ENCODE data around the gene SPINK2.

SPINK2 gene

DNA sequence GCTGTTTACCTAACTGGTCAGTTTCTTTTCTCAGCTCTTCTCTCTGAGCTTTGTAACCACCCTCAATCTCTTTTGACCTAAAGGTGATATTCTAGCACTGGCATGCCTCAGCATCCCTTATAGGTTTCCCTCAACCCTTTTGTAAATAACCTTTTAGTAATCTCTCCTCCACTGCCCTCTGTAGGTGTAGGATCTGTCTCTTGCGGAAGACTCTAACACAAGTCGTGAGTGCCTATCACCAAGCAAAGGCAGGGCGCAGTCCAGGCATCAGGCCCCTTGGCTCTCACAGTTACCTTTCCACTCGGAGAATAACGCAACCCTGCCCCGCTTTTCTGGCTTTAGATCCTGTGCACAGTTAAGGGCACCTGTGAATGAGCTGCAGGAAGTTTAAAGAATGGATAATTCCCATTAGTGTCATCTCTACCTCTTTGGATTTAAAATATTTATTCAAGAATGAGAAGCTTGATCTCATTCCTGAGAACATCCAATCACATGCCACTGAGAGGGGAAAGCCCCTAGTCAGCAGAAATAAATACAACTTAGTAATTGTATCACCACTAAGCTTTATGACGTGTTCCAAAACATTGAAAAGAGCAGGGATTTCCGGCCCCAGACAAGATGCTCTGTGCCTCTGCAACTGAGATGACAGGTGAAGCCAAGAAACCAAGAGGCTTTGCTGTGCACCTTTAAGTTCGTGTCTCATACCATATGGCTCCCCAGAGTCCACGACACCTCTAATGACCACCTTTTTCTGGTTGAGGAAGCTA lies 58.8 kb downstream of the SPINK2 start:
- no peak overlapping the region for H3K27ac ChIP-seq
- H3K27me3 ChIP-seq = peaks cover 5% of the 10 kb centered on the region
- H3K36me3 ChIP-seq = no peaks in the 10 kb centered on the region
- peaks cover 0 to 28% of the 10 kb centered on the region in 2 experiments for H3K4me1 ChIP-seq (ENCODE audit: control insufficient read depth in 1 of 2, insufficient read depth in 1 of 2, low read depth in 1 of 2, low read length in 1 of 2)
- TF ChIP-seq, protein P1, sequence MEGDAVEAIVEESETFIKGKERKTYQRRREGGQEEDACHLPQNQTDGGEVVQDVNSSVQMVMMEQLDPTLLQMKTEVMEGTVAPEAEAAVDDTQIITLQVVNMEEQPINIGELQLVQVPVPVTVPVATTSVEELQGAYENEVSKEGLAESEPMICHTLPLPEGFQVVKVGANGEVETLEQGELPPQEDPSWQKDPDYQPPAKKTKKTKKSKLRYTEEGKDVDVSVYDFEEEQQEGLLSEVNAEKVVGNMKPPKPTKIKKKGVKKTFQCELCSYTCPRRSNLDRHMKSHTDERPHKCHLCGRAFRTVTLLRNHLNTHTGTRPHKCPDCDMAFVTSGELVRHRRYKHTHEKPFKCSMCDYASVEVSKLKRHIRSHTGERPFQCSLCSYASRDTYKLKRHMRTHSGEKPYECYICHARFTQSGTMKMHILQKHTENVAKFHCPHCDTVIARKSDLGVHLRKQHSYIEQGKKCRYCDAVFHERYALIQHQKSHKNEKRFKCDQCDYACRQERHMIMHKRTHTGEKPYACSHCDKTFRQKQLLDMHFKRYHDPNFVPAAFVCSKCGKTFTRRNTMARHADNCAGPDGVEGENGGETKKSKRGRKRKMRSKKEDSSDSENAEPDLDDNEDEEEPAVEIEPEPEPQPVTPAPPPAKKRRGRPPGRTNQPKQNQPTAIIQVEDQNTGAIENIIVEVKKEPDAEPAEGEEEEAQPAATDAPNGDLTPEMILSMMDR (IDR thresholded peaks at IDR 0.05) = no peak
- no peak overlapping the region for H3K4me3 ChIP-seq (ENCODE audit: low read depth in 1 of 2, low read length in 1 of 2)
- no peaks in the 10 kb centered on the region for H3K9me3 ChIP-seq

DNA sequence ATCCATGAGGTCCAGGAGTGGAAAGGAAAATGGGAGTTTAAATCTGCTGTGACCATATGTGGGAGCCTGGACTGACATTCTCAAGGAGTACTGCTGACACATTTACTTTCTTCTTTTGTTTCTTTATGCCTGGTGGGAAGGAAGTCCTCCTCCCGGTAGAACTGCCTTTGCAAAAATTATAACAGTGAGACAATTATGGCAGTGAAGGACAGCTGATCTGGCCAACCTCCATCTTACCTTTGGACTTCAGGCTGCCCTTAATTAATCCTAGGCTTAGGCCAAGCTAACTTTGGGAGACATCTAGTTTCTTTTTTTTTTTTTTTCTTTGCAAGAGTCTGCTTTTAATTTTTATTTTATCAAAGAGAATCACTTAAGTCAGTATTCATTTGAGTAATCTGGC lies 61.3 kb downstream of the SPINK2 start:
- H3K4me1 ChIP-seq (ENCODE audit: control insufficient read depth in 1 of 2, insufficient read depth in 1 of 2, low read depth in 1 of 2, low read length in 1 of 2) = peaks cover 0 to 18% of the 10 kb centered on the region in 2 experiments
- peaks cover 5% of the 10 kb centered on the region for H3K27me3 ChIP-seq
- no peaks in the 10 kb centered on the region for H3K9me3 ChIP-seq
- no peaks in the 10 kb centered on the region for H3K36me3 ChIP-seq
- no peak overlapping the region for H3K4me3 ChIP-seq (ENCODE audit: low read depth in 1 of 2, low read length in 1 of 2)
- no peak overlapping the region for H3K27ac ChIP-seq
- TF ChIP-seq, protein P1 (IDR thresholded peaks at IDR 0.05) = no peak

All from neutrophil (primary cell).